ENCODE data around the gene ZNF423.

The ZNF423 gene

GRCh38 chr16:49651226-49651625 lies 204.7 kb downstream of the ZNF423 start:
- Histone ChIP-seq H2AFZ (ENCODE audit: low read length) (no peak overlapping the region), H3K27me3 (ENCODE audit: insufficient read depth, low read length) (no peaks in the 10 kb centered on the region), H4K20me1 (ENCODE audit: insufficient read depth, low read length) (no peaks in the 10 kb centered on the region), H3K36me3 (ENCODE audit: insufficient read depth, low read length) (no peaks in the 10 kb centered on the region), H3K4me3 (ENCODE audit: low read depth, low read length, poor library complexity, severe bottlenecking) (no peak overlapping the region), H3F3A (ENCODE audit: insufficient read depth, low read length) (no peaks in the 10 kb centered on the region), H3K4me2 (ENCODE audit: low read length) (no peak overlapping the region), H3K9ac (ENCODE audit: low read length) (no peak overlapping the region), H3K9me2 (ENCODE audit: low read depth, low read length) (no peaks in the 10 kb centered on the region), H3K27ac (ENCODE audit: low read depth, low read length, poor library complexity, severe bottlenecking) (no peak overlapping the region), H3K9me3 (ENCODE audit: low read length) (peaks cover 8% of the 10 kb centered on the region; the same call in 1 of the 2 replicates), H3K79me2 (ENCODE audit: insufficient read depth, low read length) (no peaks in the 10 kb centered on the region), H3K4me1 (ENCODE audit: insufficient read depth, low read length, severe bottlenecking) (no peaks in the 10 kb centered on the region)
- TF ChIP-seq EZH2 (IDR thresholded peaks at IDR 0.05; ENCODE audit: borderline replicate concordance, low read length) (no peak), CTCF (IDR thresholded peaks at IDR 0.05; ENCODE audit: low read length) (no peak)

GRCh38 chr16:49650603-49651002 lies 205.3 kb downstream of the ZNF423 start:
- Histone ChIP-seq H3K9ac (ENCODE audit: low read length) (no peak overlapping the region), H3K27me3 (ENCODE audit: insufficient read depth, low read length) (no peaks in the 10 kb centered on the region), H4K20me1 (ENCODE audit: insufficient read depth, low read length) (no peaks in the 10 kb centered on the region), H3K27ac (ENCODE audit: low read depth, low read length, poor library complexity, severe bottlenecking) (no peak overlapping the region), H3K4me2 (ENCODE audit: low read length) (no peak overlapping the region), H3K9me2 (ENCODE audit: low read depth, low read length) (no peaks in the 10 kb centered on the region), H3K79me2 (ENCODE audit: insufficient read depth, low read length) (no peaks in the 10 kb centered on the region), H3K4me1 (ENCODE audit: insufficient read depth, low read length, severe bottlenecking) (no peaks in the 10 kb centered on the region), H3F3A (ENCODE audit: insufficient read depth, low read length) (no peaks in the 10 kb centered on the region), H3K36me3 (ENCODE audit: insufficient read depth, low read length) (no peaks in the 10 kb centered on the region), H3K9me3 (ENCODE audit: low read length) (peaks cover 8% of the 10 kb centered on the region; the same call in 1 of the 2 replicates), H3K4me3 (ENCODE audit: low read depth, low read length, poor library complexity, severe bottlenecking) (no peak overlapping the region), H2AFZ (ENCODE audit: low read length) (no peak overlapping the region)
- TF ChIP-seq EZH2 (IDR thresholded peaks at IDR 0.05; ENCODE audit: borderline replicate concordance, low read length) (no peak), CTCF (IDR thresholded peaks at IDR 0.05; ENCODE audit: low read length) (no peak)

GRCh38 chr16:49649013-49649765 lies 206.7 kb downstream of the ZNF423 start:
- Histone ChIP-seq H3K4me3 (ENCODE audit: low read depth, low read length, poor library complexity, severe bottlenecking) (no peak overlapping the region), H3K4me1 (ENCODE audit: insufficient read depth, low read length, severe bottlenecking) (no peaks in the 10 kb centered on the region), H3K9me3 (ENCODE audit: low read length) (peaks cover 8% of the 10 kb centered on the region; the same call in 1 of the 2 replicates), H3K4me2 (ENCODE audit: low read length) (no peak overlapping the region), H3K36me3 (ENCODE audit: insufficient read depth, low read length) (no peaks in the 10 kb centered on the region), H3K79me2 (ENCODE audit: insufficient read depth, low read length) (no peaks in the 10 kb centered on the region), H4K20me1 (ENCODE audit: insufficient read depth, low read length) (no peaks in the 10 kb centered on the region), H3F3A (ENCODE audit: insufficient read depth, low read length) (no peaks in the 10 kb centered on the region), H3K27me3 (ENCODE audit: insufficient read depth, low read length) (no peaks in the 10 kb centered on the region), H3K9me2 (ENCODE audit: low read depth, low read length) (no peaks in the 10 kb centered on the region), H3K9ac (ENCODE audit: low read length) (no peak overlapping the region), H2AFZ (ENCODE audit: low read length) (no peak overlapping the region), H3K27ac (ENCODE audit: low read depth, low read length, poor library complexity, severe bottlenecking) (no peak overlapping the region)
- no peak for TF ChIP-seq EZH2 (IDR thresholded peaks at IDR 0.05; ENCODE audit: borderline replicate concordance, low read length)
- TF ChIP-seq CTCF (IDR thresholded peaks at IDR 0.05; ENCODE audit: low read length) = no peak
